Measurements from ENCODE around the gene EPAS1. TPM values are rescaled to one million over a fixed set of nuclear protein-coding genes. Genes with fewer than 3 reads are reported as not detected.

The EPAS1 gene
- total RNA-seq, 1 donor = 132 TPM

DNA sequence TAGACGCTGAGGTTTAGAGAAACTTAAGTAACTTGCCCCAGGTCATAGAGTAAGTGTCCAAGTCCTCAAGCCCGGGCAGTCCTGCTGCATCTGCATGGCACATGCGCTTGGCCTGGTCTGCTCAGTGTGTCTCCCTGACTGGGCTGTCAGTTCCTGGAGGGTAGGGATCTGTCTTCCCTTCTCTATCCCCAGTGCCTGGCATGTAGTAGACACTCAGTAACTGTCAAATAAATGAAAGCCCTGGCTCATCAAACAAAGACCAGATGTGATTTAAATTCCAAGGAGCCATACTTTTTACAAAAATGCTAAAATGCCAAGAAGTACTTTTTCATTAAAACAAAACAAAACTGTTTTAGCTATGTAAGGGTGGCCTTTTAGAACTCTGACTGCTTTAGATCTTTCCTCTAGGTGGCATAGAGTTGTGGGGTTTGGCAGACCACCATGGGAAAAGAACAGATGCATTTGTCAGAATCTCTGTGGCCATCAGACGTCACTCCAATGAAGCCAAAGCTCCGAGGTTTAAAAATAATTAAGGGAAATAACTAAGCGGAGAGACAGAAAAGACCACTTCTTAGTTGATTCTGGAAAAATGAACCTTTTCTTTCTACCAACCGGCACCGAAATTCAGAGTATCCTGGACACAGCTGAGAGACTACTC is 34.0 kb downstream of the EPAS1 start:
- TF ChIP-seq, protein P1, sequence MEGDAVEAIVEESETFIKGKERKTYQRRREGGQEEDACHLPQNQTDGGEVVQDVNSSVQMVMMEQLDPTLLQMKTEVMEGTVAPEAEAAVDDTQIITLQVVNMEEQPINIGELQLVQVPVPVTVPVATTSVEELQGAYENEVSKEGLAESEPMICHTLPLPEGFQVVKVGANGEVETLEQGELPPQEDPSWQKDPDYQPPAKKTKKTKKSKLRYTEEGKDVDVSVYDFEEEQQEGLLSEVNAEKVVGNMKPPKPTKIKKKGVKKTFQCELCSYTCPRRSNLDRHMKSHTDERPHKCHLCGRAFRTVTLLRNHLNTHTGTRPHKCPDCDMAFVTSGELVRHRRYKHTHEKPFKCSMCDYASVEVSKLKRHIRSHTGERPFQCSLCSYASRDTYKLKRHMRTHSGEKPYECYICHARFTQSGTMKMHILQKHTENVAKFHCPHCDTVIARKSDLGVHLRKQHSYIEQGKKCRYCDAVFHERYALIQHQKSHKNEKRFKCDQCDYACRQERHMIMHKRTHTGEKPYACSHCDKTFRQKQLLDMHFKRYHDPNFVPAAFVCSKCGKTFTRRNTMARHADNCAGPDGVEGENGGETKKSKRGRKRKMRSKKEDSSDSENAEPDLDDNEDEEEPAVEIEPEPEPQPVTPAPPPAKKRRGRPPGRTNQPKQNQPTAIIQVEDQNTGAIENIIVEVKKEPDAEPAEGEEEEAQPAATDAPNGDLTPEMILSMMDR (IDR thresholded peaks at IDR 0.05; ENCODE audit: insufficient read depth, low read depth, low read length) = no peak
- no peak overlapping the region for H3K4me3 ChIP-seq (ENCODE audit: low read depth, low read length)
- DNase-seq (ENCODE audit: low read depth) = peak; percentile 67

DNA sequence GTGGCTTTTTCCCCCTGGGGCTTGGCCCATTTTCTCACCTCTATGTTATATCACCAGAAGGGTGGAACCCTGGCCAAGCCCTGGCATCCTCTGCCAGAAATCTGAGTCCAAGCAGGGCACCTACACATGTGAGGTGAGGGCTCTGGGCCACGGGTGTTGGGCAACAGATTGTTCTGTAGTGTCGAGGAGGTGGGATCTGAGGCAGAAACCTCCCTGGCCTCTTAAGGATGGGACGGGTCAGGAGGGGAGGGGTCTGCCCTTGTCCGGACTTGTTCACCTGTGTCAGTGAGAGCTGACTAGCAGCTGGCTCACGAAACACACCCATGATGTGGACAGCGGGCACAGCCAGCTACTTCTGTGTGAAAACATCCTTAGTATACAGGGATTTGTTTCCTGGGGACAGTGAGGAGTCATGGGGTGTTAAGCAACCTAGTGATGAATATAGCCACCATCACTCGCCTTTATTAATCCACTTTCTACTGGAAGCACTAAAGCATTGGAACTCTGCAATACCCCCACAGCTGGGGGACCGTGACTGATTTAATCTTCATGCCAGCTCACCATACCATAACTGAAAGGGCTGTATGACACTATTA is 35.6 kb downstream of the EPAS1 start:
- no peak overlapping the region for H3K4me3 ChIP-seq (ENCODE audit: low read depth, low read length)
- TF ChIP-seq, protein P1 (IDR thresholded peaks at IDR 0.05; ENCODE audit: insufficient read depth, low read depth, low read length) = no peak
- peak; percentile 72 for DNase-seq (ENCODE audit: low read depth)

DNA sequence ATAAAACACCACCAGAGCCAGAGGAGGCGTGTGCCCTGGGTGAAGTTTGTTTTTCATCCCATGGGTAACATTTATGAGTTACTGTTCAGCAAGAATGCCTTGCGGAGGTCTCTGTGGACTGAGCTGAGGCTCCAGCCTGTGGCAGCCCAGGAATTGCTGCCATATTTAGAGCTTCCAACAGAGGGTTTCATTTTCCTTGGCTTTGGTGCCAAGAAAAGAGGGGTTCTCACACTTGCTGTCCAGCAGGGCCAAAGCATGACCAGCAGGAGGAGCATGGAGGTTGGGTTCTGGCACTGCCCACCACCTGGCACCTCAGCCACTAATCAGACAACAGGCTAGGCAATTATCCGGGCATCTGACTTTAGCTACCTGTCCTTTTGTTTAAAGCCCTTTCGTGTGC is 36.7 kb downstream of the EPAS1 start:
- TF ChIP-seq, protein P1 (IDR thresholded peaks at IDR 0.05; ENCODE audit: insufficient read depth, low read depth, low read length) = peak; percentile 48
- peak; percentile 54 for DNase-seq (ENCODE audit: low read depth)
- no peak overlapping the region for H3K4me3 ChIP-seq (ENCODE audit: low read depth, low read length)

DNA sequence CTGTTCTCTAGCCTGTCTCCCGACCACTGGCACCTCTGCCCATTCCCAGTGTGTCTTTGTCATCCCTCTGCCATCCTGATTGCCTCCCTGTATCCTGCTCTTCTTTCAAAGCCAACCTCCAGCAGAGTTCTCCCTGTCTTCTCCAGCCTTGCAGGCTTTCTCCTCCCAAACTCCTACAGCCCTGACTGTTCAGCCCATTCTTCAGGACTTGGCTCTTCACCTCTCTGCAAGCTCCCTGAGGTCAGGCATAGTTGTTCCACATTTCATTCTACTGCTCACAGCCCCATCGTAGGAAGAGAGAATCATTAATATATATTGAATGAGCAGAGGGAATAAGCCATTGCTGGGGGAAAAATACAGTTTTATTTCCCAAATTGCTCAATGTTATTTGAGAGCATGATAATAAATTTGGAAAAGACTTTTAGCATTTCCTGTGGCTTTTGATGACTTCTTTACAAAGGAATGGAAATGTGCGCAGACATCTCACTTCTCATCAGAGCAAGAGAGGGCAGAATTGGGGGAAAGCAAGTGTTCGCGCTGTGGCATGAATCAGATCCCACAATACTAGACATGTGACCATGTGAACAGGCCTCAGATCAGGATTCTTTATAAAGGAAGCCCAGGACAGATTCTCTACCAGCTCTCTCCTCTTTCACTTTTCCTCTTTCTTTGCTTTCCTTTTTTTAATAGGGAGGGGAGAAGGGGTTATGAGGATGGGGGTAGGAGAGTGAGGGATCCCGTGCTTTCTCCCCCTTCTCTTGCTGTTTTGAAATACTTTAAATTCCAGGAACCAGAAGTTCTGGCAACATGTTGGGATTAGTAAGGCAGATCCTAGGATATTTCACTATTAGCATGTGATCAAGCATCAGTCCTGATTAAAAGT is 37.4 kb downstream of the EPAS1 start:
- TF ChIP-seq, protein P1 (IDR thresholded peaks at IDR 0.05; ENCODE audit: insufficient read depth, low read depth, low read length) = no peak
- DNase-seq (ENCODE audit: low read depth) = peak; percentile 95
- H3K4me3 ChIP-seq (ENCODE audit: low read depth, low read length) = peak overlapping the region; percentile 26

DNA sequence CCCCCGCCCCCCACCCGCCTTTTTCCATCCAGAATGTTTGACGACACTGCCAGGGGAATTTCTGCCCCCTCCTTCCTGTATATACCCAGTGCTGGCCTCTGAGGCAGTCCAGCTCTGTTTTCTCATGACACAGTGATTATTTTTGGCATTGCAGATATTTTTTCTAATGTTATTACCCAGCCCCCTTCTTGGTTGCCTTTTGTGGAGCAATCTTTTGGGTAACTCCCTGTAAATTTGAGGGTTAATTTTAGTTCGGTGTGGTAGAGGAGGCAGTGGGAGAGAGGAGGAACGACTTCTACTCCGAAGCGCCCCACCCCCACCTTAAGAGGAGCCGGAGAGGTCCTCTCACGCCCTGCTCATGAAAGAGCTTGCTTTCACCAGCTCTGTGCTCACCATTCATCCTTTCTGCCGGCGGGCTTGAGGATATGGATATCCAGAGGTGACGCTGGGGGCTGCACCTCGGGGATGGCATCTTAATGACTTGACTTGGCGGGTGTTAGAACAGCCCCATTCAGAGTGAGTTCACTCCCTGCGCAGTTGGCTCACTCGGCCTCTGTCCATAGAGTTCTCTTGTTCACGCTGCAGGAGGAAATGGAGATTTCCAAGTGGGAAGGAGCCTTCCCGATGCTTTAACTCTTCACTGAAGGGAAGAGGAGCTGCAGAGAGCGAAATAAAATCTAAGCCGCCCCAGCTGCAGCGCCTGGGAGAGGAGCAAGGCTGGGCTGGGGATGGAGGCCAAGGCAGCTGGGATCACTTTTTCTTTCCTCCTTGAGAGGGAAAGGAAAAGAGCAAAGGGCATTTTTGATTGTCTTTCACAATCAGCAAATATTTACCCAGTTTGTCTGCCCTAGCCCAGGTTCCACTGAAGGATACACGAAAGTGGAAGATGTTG is 38.4 kb downstream of the EPAS1 start:
- peak; percentile 80 for DNase-seq (ENCODE audit: low read depth)

More for the DNA sequence above, 38.4 kb downstream of the EPAS1 start:
- H3K4me3 ChIP-seq (ENCODE audit: low read depth, low read length) = peak overlapping the region; percentile 26
- TF ChIP-seq, protein P1 (IDR thresholded peaks at IDR 0.05; ENCODE audit: insufficient read depth, low read depth, low read length) = no peak

Data from fibroblast of villous mesenchyme (primary cell).